Lower leg skin (tissue), 4 donors: ENCODE data around the gene DBN1. TPM values are rescaled to one million over a fixed set of nuclear protein-coding genes. Genes with fewer than 3 reads are reported as not detected.

Experiments
- DNase-seq, 2 donors: peaks; one replicate each; pipeline ENCODE4 v3.0.0-alpha.2; 2019; ENCODE audit warnings: low spot score in 2 of 2
- H3K4me3 ChIP-seq: fragments of 200-600 bp; sonication (generic); 2 replicates; pipeline ENCODE4 v1.5.1; 2017; ENCODE audit warnings: mild to moderate bottlenecking, low read depth; ENCODE audit not compliant: poor library complexity, severe bottlenecking
- CTCF ChIP-seq, 3 donors: fragments of 450-650 bp; IDR thresholded peaks; one replicate each; pipeline ENCODE4 v1.5.1; 2016; ENCODE audit warnings: antibody characterized with exemption in 3 of 3, mild to moderate bottlenecking in 3 of 3, moderate library complexity in 2 of 3
- POLR2A ChIP-seq, 2 donors: fragments of 450-650 bp; IDR thresholded peaks; one replicate each; pipeline ENCODE4 v1.6.1; 2016 to 2017; ENCODE audit warnings: antibody characterized with exemption in 2 of 2, mild to moderate bottlenecking in 1 of 2, moderate library complexity in 1 of 2
- WGBS, 2 donors: methylation state at CpG; one replicate each; pipeline ENCODE4 v1.1.5; 2018; 5-methylcytosine and 5-hydroxymethylcytosine counted together
- intact Hi-C: fragments of 100-400 bp; cut with DNase I; formaldehyde crosslinking; loops from one replicate; pipeline ENCODE4 v1.15.0; 2023; ENCODE audit warnings: low total_unique reads
- total RNA-seq, 4 donors: library from RNA; depleted of rRNA; stranded (reverse); fragments of >200 nt; gene quantifications; one replicate each; pipeline ENCODE4 v1.1.0, GENCODE V29; 2016

Gene DBN1
- total RNA-seq, 4 donors from 2014 or later = 14.0 to 65.5 (median 27.6) TPM

DNA sequence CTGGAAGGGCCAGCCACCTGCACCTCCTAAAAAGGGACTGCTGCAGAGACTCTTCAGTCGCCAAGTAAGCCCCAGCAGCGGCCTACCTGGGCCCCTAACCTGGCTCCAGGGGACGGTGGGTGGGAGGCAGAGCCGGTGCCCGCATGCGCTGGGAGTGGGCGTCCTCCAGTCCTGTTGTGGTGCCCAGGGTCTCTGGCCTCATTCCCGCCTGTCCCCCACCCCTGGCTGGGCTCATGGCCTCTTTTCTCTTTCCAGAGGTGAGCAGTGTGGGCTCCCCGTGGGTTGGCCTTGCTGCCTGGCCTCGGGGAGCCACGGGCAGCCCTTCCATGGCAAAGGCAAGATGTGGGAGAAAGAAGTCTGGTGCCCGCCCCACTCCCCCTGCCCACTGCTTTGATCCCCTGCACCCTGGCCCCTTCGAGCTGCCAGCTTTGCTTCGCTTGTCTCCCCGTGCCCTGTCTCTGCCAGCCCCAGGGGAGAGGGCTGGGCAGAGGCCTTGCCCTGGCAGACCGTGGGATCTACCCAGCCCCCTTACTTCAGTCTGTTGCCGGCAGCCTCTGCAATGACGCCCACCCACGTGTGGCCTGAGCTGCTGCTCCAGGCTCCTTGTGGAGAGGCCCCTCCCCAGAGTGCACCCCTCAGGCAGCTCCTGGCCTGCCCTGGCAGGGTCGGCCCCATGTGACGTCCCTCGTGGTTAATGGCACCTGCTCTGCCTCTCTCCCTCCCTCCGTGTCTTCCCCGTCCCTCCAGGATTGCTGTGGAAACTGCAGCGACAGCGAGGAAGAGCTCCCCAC is 32.2 kb downstream of the DBN1 start:
- intact Hi-C loops = no loop called here
- no peak for TF ChIP-seq POLR2A (IDR thresholded peaks at IDR 0.05)
- no peak for TF ChIP-seq CTCF (IDR thresholded peaks at IDR 0.05)
- no peak overlapping the region for H3K4me3 ChIP-seq
- no peak for DNase-seq
- 70 to 76% methylated on average over 26 of the region's 26 CpGs for whole genome bisulfite sequencing, 2 donors

- no peak for TF ChIP-seq POLR2A (IDR thresholded peaks at IDR 0.05)
- TF ChIP-seq CTCF (IDR thresholded peaks at IDR 0.05) = no peak
- no peak for DNase-seq
- H3K4me3 ChIP-seq = no peak overlapping the region
- intact Hi-C loops = no loop called here
- 52 to 63% methylated on average over 19 to 23 of the region's 24 CpGs for WGBS, 2 donors
These were observed 33.0 kb downstream of the DBN1 start for GRCh38 chr5:177440211-177440989.

- WGBS, 2 donors = 83 to 85% methylated on average over 4 of the region's 4 CpGs
- no peak for TF ChIP-seq CTCF (IDR thresholded peaks at IDR 0.05)
- TF ChIP-seq POLR2A (IDR thresholded peaks at IDR 0.05) = no peak
These were observed 33.8 kb downstream of the DBN1 start for GRCh38 chr5:177439518-177440053.

DNA sequence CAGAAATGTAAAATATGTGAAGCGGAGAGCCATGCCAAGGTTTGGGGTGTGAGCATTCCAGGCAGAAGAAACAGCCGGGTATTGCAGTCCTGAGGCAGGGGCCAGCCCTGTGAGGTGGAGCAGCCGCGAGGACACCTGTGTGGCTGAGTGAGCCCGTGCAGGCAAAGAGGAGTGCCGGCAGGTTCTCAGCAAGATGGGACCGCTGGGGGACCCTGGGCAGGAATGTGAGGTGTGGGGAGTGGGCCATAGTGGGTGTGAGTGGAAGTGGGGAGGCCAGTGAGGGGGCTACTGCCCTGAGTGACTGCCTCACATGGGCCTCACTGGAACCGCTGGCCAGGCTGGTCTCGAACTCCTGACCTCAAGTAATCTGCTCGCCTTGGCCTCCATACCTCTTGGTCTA is 35.0 kb downstream of the DBN1 start:
- DNase-seq = no peak

More at GRCh38 chr5:177439518-177440053, 33.8 kb downstream of the DBN1 start:
- no peak for DNase-seq
- no peak overlapping the region for H3K4me3 ChIP-seq
- intact Hi-C loops = no loop called here

GRCh38 chr5:177437623-177438022 is 35.8 kb downstream of the DBN1 start:
- intact Hi-C loops = no loop called here
- TF ChIP-seq CTCF (IDR thresholded peaks at IDR 0.05) = no peak
- no peak for TF ChIP-seq POLR2A (IDR thresholded peaks at IDR 0.05)
- WGBS, 2 donors = 48 to 54% methylated on average over 4 of the region's 4 CpGs
- H3K4me3 ChIP-seq = no peak overlapping the region
- DNase-seq = no peak

More for the DNA sequence above, 35.0 kb downstream of the DBN1 start:
- 78 to 83% methylated on average over 10 of the region's 10 CpGs for WGBS, 2 donors
- intact Hi-C loops = no loop called here
- no peak overlapping the region for H3K4me3 ChIP-seq
- TF ChIP-seq CTCF (IDR thresholded peaks at IDR 0.05) (no peak), POLR2A (IDR thresholded peaks at IDR 0.05) (no peak)
